Measurements from ENCODE around the gene CLN3.

DNA sequence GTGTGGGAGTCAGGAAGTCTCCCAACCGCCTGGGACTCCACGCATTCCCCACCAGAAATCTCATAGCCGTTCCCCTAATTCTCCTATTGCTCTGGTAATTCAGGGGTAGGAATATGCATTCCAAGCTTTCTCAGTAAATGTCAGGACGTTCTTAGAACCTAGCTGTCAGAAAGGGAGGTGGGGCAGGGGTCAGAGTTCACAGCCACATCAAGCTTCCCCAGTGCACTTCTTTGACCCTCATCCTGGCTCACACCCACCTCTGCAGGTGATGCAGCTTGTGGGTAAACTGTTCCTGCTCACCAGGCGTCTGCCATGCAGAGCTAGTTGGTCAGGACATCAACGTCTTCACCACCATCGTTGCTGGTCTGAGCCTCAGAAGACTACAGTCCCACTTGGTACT lies 28.8 kb upstream of the CLN3 start:
- TF ChIP-seq, protein P1, sequence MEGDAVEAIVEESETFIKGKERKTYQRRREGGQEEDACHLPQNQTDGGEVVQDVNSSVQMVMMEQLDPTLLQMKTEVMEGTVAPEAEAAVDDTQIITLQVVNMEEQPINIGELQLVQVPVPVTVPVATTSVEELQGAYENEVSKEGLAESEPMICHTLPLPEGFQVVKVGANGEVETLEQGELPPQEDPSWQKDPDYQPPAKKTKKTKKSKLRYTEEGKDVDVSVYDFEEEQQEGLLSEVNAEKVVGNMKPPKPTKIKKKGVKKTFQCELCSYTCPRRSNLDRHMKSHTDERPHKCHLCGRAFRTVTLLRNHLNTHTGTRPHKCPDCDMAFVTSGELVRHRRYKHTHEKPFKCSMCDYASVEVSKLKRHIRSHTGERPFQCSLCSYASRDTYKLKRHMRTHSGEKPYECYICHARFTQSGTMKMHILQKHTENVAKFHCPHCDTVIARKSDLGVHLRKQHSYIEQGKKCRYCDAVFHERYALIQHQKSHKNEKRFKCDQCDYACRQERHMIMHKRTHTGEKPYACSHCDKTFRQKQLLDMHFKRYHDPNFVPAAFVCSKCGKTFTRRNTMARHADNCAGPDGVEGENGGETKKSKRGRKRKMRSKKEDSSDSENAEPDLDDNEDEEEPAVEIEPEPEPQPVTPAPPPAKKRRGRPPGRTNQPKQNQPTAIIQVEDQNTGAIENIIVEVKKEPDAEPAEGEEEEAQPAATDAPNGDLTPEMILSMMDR (IDR thresholded peaks at IDR 0.05): no peak
- no peak for TF ChIP-seq POLR2A (IDR thresholded peaks at IDR 0.05)

All from adrenal gland (tissue), 5 donors.